BJ (cell line): Measurements from ENCODE around the gene PEA15. TPM values are rescaled to one million over a fixed set of nuclear protein-coding genes. Genes with fewer than 3 reads are reported as not detected.

ENCODE experiments used
- CTCF ChIA-PET: fragments of 350-600 bp; formaldehyde crosslinking; extraction: SDS; loops from one replicate; lab custom pipeline; 2021; ENCODE audit warnings: antibody characterized with exemption, inconsistent platforms; lab: Yijun Ruan, JAX
- POLR2A ChIA-PET: fragments of 300-600 bp; sonication (Branson Sonifier 250); formaldehyde crosslinking; extraction: SDS; loops from one replicate; lab custom pipeline; 2021; ENCODE audit warnings: antibody characterized with exemption; lab: Charles Lee
- DNase-seq: peaks from one replicate; pipeline ENCODE4 v3.0.0-alpha.2; 2011; ENCODE audit warnings: low read depth
- H3K27me3 ChIP-seq: 2 replicates; pipeline ENCODE4 v1.6.0; 2011; ENCODE audit warnings: low read length; ENCODE audit not compliant: control insufficient read depth, insufficient read depth
- H3K36me3 ChIP-seq: 2 replicates; pipeline ENCODE4 v1.5.1; 2011; ENCODE audit warnings: low read length; ENCODE audit not compliant: control insufficient read depth, insufficient read depth
- H3K4me3 ChIP-seq: 2 replicates; pipeline ENCODE4 v1.5.1; 2011; ENCODE audit warnings: low read depth, mild to moderate bottlenecking, control low read depth, low read length
- polyA plus RNA-seq: library from polyadenylated mRNA; depleted of rRNA; stranded (reverse); fragments of >200 nt; gene quantifications from 2 replicates; pipeline ENCODE4 v1.2.3, GENCODE V29; 2011
- TF ChIP-seq, protein P1 (sequence below): IDR thresholded peaks from 2 replicates; pipeline ENCODE4 v1.5.1; 2011; ENCODE audit warnings: low read depth, mild to moderate bottlenecking, control low read depth, inconsistent platforms, low read length, moderate library complexity; ENCODE audit not compliant: insufficient read depth

The PEA15 gene
- polyA plus RNA-seq, 1 experiment = 1,035 TPM

DNA sequence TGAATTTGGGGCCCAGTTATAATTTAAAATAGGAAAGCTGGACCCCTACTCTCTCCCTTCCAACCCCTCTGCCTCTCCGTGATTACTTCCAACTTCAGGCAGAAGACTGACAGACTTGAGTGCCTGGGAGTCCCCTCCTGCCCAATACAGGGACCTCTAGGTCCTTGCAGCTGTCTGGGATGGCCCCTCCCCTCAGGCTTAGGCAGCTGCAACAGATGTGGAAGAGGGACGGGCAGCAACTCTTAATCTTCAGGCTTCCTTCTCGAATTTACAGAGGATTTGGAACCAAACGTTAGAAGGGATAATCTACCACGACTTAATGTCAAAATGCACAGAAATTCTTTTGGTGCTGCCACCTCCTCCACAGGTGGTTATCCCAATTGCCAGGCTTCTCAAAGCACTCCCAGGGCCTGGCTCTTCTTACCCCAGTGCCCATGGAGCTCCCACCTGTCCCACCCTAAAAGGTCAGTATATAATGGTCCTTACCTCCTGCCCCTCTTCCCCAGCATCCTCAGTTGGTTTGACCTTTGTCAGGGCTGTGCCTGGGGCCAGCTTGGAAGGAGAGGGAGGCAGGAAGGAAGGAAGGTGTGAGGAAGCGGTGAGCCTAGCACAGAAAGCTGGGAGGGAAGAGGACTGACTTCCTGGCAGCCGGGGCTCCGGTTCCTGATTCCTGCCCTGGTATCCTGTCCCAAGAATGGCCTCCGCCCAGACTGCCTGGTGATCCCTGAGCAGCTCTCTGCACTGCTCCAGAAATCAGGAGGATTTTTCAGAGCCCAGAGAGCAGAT, 2.8 kb downstream of the PEA15 start:
- peaks cover 34% of the 10 kb centered on the region for H3K36me3 ChIP-seq
- ChIA-PET CTCF (interaction anchor here (1.0 to 4.4 kb wide), 8 partner anchors 11 to 106 kb away, joined by 3 to 45 read pairs (median 4); partner anchors contain the start of gene CASQ1), POLR2A (no interaction called here)
- no peak for DNase-seq
- H3K27me3 ChIP-seq = no peaks in the 10 kb centered on the region
- TF ChIP-seq, protein P1, sequence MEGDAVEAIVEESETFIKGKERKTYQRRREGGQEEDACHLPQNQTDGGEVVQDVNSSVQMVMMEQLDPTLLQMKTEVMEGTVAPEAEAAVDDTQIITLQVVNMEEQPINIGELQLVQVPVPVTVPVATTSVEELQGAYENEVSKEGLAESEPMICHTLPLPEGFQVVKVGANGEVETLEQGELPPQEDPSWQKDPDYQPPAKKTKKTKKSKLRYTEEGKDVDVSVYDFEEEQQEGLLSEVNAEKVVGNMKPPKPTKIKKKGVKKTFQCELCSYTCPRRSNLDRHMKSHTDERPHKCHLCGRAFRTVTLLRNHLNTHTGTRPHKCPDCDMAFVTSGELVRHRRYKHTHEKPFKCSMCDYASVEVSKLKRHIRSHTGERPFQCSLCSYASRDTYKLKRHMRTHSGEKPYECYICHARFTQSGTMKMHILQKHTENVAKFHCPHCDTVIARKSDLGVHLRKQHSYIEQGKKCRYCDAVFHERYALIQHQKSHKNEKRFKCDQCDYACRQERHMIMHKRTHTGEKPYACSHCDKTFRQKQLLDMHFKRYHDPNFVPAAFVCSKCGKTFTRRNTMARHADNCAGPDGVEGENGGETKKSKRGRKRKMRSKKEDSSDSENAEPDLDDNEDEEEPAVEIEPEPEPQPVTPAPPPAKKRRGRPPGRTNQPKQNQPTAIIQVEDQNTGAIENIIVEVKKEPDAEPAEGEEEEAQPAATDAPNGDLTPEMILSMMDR = no peak
- no peak overlapping the region for H3K4me3 ChIP-seq

DNA sequence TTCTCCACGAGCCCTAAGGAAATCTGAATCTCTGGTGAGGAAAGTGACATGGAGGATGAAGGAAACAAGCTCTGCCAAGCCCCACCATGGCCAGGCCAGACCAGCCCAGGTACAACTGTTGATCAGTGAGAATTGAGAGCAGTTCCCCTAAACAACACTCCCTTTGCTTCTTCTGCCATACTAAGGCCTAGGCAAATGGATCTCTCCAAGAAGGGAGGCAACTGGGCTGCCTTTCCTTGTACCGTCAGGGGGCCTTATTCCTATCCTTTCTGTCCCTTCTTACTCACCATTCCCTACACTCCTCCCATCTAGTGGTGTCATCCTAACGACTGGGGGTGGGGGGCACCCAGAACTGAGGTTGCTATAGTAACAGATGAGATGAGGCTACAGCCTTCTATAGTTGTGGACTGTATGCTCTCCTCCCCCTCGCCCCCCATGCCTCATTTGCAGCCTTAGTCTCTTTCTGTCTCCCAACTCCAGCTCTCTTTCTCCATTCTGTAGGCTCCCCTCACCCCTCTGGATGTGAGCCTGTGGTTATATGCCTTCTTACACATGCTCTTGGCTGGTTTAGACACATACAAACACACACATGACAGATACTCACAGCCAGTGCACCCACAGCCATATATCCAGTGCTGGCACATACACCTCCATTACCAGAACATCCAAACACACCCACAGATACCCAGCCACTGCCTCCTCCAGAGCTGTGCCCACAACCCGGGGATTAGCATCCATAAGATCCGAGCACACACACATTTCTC, 3.6 kb downstream of the PEA15 start:
- POLR2A ChIA-PET = interaction anchor here (0.6 kb wide), 2 partner anchors 11 to 16 kb away, joined by 3 to 9 read pairs; no protein-coding TSS in a partner anchor
- Histone ChIP-seq H3K36me3 (peaks cover 41% of the 10 kb centered on the region), H3K4me3 (no peak overlapping the region), H3K27me3 (no peaks in the 10 kb centered on the region)
- CTCF ChIA-PET = interaction anchor here (0.6 to 4.4 kb wide), 8 partner anchors 11 to 107 kb away, joined by 3 to 45 read pairs (median 4); partner anchors contain the start of gene CASQ1
- no peak for DNase-seq
- TF ChIP-seq, protein P1 = no peak

DNA sequence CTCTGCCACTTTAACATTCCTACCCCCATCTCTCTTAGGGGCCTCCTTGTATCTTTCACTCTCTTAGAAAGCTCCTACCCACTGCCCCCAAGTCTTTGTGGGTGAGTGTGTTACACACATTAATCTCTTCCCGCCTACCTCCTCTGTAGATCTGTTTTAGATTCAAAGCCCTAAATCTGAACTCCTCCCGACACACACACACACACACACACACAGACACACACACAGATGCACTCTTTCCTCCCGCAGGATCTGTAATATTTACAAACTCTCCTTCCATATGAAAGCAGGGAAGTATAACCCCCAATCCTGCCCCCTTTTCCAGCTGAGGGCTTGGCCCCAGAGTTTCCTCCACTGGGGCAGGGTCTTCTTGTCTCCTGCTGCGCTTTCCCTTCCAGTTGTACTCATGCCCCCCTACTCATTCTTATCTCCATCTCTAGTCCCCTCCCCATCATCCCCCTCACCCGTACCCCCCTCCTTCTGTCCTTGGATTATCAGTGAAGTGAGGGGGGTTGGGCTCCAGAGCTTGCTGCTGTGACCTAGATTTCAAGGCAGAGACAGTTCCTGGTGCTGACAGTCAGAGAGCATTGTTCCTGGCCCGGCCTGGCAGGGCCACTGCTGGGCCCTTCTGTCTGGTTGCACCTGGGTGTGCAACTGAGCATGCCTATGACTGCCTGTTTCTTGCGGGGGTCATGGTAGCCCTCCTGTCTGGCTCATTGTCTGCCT, 4.3 kb downstream of the PEA15 start:
- ChIA-PET POLR2A (interaction anchor here (0.6 kb wide), 2 partner anchors 10 to 17 kb away, joined by 3 to 9 read pairs; no protein-coding TSS in a partner anchor), CTCF (interaction anchor here (0.6 to 4.4 kb wide), 7 partner anchors 10 to 106 kb away, joined by 3 to 45 read pairs (median 7); partner anchors contain the start of gene CASQ1)
- H3K36me3 ChIP-seq = peaks cover 44% of the 10 kb centered on the region
- no peak overlapping the region for H3K4me3 ChIP-seq
- no peak for DNase-seq
- no peaks in the 10 kb centered on the region for H3K27me3 ChIP-seq
- TF ChIP-seq, protein P1 = no peak

DNA sequence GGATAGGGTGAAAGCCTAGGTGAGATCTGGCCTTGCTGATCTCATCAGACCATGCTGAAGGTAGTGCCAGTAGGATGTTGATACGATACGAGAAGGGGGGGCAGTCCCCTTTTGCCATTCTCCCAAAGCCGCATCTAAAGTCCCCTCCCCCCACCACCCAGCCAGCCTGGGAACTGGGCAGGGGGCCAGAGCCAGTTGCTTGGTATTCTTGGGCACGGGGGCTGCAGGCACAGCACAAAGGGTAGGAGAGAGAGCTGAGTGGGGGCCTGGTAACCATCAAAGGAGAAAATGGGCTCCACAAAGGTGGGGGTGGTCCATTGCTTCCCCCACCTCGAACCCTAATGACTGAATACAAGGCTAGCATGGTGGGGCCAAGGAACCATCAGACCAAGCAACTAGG, 5.4 kb downstream of the PEA15 start:
- CTCF ChIA-PET = interaction anchor here (1.2 to 4.0 kb wide), 4 partner anchors 10 to 109 kb away, joined by 4 to 19 read pairs (median 10); partner anchors contain the start of gene CASQ1
- peaks cover 51% of the 10 kb centered on the region for H3K36me3 ChIP-seq
- POLR2A ChIA-PET = no interaction called here
- TF ChIP-seq, protein P1 = no peak
- no peak for DNase-seq
- no peak overlapping the region for H3K4me3 ChIP-seq
- no peaks in the 10 kb centered on the region for H3K27me3 ChIP-seq
